Measurements from ENCODE around the gene DAP. TPM values are rescaled to one million over a fixed set of nuclear protein-coding genes. Genes with fewer than 3 reads are reported as not detected.
A peak's percentile ranks its signal among the peaks of the same experiment; 100 is the strongest.

The DAP gene
- total and polyA plus RNA-seq, 2 experiments from 2014 or later: 35.7 to 37.6 TPM

GRCh38 chr5:10675177-10675700 lies 85.8 kb downstream of the DAP start (continued):
- no peak for TF ChIP-seq ZNF462 (CRISPR knock-in tag; IDR thresholded peaks at IDR 0.05)
- TF ChIP-seq JUNB (IDR thresholded peaks at IDR 0.05; ENCODE audit: unreplicated experiment): no peak
- no peak for TF ChIP-seq CREB1 (CRISPR knock-in tag; IDR thresholded peaks at IDR 0.05; ENCODE audit: low read depth)
- TF ChIP-seq EZH2 (IDR thresholded peaks at IDR 0.05; ENCODE audit: low read depth, unreplicated experiment): no peak

- no peak overlapping the region for H3K27ac ChIP-seq (ENCODE audit: low read depth)
- H3K9me3 Mint-ChIP-seq: peaks cover 9% of the 10 kb centered on the region; the same call in 2 of the 3 replicates
- H3K9me2 ChIP-seq (ENCODE audit: insufficient read depth): no peaks in the 10 kb centered on the region
- H3F3A ChIP-seq (replicated peaks; ENCODE audit: low read depth): no peaks in the 10 kb centered on the region
- H3K4me2 ChIP-seq: no peak overlapping the region
- H4K20me1 ChIP-seq (replicated peaks; ENCODE audit: insufficient read depth): no peaks in the 10 kb centered on the region
- ATAC-seq: peak; percentile 45; the same call in 1 of the 3 replicates
- H3K4me1 Mint-ChIP-seq: peaks cover 2% of the 10 kb centered on the region; the same call in 2 of the 3 replicates
- H3K4me3 ChIP-seq: no peak overlapping the region
- no peaks in the 10 kb centered on the region for H3K79me2 ChIP-seq (replicated peaks; ENCODE audit: insufficient read depth)
- no peak overlapping the region for H2AFZ ChIP-seq
- no peaks in the 10 kb centered on the region for H3K36me3 ChIP-seq (ENCODE audit: insufficient read depth)
- H3K27me3 Mint-ChIP-seq (ENCODE audit: insufficient read depth, low read depth, poor library complexity): peaks cover 14% of the 10 kb centered on the region
- H3K4me3 Mint-ChIP-seq: no peak overlapping the region
- H3K27ac Mint-ChIP-seq: no peak overlapping the region
- peaks cover 19% of the 10 kb centered on the region for H3K36me3 Mint-ChIP-seq (ENCODE audit: low read depth)
- H3K4me1 ChIP-seq (ENCODE audit: insufficient read depth): no peaks in the 10 kb centered on the region
- H3K27me3 ChIP-seq (ENCODE audit: insufficient read depth): no peaks in the 10 kb centered on the region
- no peak for DNase-seq (ENCODE audit: low spot score)
- no peak for TF ChIP-seq ZNF114 (CRISPR knock-in tag; IDR thresholded peaks at IDR 0.05)
- TF ChIP-seq EZH2phosphoT487 (IDR thresholded peaks at IDR 0.05; ENCODE audit: unreplicated experiment): no peak
- TF ChIP-seq CREB1 (CRISPR knock-in tag; IDR thresholded peaks at IDR 0.05; ENCODE audit: low read depth): no peak
- TF ChIP-seq NANOG (IDR thresholded peaks at IDR 0.05; ENCODE audit: borderline replicate concordance): no peak
- no peak for TF ChIP-seq ZNF331 (CRISPR knock-in tag; IDR thresholded peaks at IDR 0.05; ENCODE audit: low read depth)
- no peak for TF ChIP-seq EZH2 (IDR thresholded peaks at IDR 0.05; ENCODE audit: low read depth, unreplicated experiment)
- TF ChIP-seq POLR2AphosphoS5 (IDR thresholded peaks at IDR 0.05; ENCODE audit: low read depth): no peak
- no peak for TF ChIP-seq STAT1 (IDR thresholded peaks at IDR 0.05; ENCODE audit: unreplicated experiment)
- no peak for TF ChIP-seq JUNB (IDR thresholded peaks at IDR 0.05; ENCODE audit: unreplicated experiment)
Measured at GRCh38 chr5:10674582-10674981, 86.5 kb downstream of the DAP start.
